Midbrain (tissue), 1 donor: ENCODE data around the gene ADGRF3.
"Not testable (repeated sequence)": the region's sequence is repeated elsewhere in the genome, so short reads cannot be mapped to it uniquely, and the experiment has no call there.

Source experiments
- DNase-seq: peaks from one replicate; lab custom pipeline; 2025; lab: John Stamatoyannopoulos, UW

The ADGRF3 gene

GRCh38 chr2:26276484-26277227, 69.9 kb downstream of the ADGRF3 start:
- no peak for DNase-seq

GRCh38 chr2:26274058-26274613, 72.5 kb downstream of the ADGRF3 start:
- peak; percentile 33 for DNase-seq

GRCh38 chr2:26273501-26273900, 73.1 kb downstream of the ADGRF3 start:
- DNase-seq = no peak

- no peak for DNase-seq
Observed at GRCh38 chr2:26270373-26270772, 76.2 kb downstream of the ADGRF3 start.

GRCh38 chr2:26269571-26270158, 76.9 kb downstream of the ADGRF3 start:
- no peak for DNase-seq

GRCh38 chr2:26268670-26269385, 77.8 kb downstream of the ADGRF3 start:
- DNase-seq = not testable (repeated sequence)

- no peak for DNase-seq
Observed at GRCh38 chr2:26268213-26268612, 78.4 kb downstream of the ADGRF3 start.

- not testable (repeated sequence) for DNase-seq
Observed at GRCh38 chr2:26258836-26259235, 87.8 kb downstream of the ADGRF3 start.
